ENCODE data around the gene RPS18.
"Not testable (repeated sequence)": the region's sequence is repeated elsewhere in the genome, so short reads cannot be mapped to it uniquely, and the experiment has no call there.

The RPS18 gene

DNA sequence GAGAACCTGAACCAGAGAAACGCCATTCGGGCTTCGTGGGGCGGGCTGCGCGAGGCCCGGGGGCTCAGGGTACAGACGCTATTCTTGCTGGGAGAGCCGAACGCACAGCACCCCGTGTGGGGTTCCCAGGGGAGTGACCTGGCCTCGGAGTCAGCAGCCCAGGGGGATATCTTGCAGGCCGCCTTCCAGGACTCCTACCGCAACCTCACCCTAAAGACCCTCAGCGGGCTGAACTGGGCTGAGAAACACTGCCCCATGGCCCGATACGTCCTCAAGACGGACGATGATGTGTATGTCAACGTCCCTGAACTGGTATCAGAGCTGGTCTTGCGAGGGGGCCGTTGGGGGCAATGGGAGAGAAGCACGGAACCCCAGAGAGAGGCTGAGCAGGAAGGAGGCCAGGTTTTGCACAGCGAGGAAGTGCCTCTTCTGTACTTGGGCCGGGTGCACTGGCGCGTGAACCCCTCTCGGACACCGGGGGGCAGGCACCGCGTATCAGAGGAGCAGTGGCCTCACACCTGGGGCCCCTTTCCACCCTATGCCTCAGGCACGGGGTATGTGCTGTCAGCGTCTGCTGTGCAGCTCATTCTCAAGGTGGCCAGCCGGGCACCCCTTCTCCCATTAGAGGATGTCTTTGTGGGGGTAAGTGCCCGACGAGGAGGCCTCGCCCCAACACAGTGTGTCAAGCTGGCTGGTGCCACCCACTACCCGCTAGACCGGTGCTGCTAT is 6.0 kb downstream of the RPS18 start:
- TF ChIP-seq, protein P1, sequence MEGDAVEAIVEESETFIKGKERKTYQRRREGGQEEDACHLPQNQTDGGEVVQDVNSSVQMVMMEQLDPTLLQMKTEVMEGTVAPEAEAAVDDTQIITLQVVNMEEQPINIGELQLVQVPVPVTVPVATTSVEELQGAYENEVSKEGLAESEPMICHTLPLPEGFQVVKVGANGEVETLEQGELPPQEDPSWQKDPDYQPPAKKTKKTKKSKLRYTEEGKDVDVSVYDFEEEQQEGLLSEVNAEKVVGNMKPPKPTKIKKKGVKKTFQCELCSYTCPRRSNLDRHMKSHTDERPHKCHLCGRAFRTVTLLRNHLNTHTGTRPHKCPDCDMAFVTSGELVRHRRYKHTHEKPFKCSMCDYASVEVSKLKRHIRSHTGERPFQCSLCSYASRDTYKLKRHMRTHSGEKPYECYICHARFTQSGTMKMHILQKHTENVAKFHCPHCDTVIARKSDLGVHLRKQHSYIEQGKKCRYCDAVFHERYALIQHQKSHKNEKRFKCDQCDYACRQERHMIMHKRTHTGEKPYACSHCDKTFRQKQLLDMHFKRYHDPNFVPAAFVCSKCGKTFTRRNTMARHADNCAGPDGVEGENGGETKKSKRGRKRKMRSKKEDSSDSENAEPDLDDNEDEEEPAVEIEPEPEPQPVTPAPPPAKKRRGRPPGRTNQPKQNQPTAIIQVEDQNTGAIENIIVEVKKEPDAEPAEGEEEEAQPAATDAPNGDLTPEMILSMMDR (IDR thresholded peaks at IDR 0.05; ENCODE audit: borderline replicate concordance, insufficient read depth, low read depth, low read length): no peak
- peak overlapping the region; percentile 57 for H3K4me3 ChIP-seq (ENCODE audit: low read depth, low read length)

- TF ChIP-seq, protein P1 (IDR thresholded peaks at IDR 0.05; ENCODE audit: borderline replicate concordance, insufficient read depth, low read depth, low read length): no peak
- H3K4me3 ChIP-seq (ENCODE audit: low read depth, low read length): no peak overlapping the region
Observed at GRCh38 chr6:33278392-33278741, 6.5 kb downstream of the RPS18 start.

- no peak overlapping the region for H3K4me3 ChIP-seq (ENCODE audit: low read depth, low read length)
- TF ChIP-seq, protein P1 (IDR thresholded peaks at IDR 0.05; ENCODE audit: borderline replicate concordance, insufficient read depth, low read depth, low read length): no peak
Observed at GRCh38 chr6:33278810-33279209, 6.9 kb downstream of the RPS18 start.

DNA sequence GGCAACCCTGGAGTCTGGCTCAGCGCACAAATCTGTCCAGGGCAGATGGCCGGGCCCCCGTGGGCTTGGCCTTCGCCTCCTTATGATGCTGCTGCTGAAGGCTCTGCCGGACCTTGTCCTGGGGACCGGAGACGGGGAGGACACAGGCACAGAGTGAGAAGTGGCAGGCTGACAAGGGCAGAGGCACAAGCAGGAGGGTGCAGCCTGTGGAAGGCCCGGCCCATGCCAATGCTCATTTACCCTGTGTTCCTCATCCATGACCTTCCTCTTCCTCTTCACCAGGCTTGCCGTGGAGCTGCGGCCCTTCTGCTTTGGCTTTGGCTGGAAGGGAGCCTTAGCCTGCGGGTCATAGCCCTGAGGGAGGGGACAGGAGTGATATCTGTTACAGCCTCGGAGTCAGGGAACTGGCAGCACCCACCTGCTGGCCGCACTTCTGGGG is 7.4 kb downstream of the RPS18 start:
- TF ChIP-seq, protein P1 (IDR thresholded peaks at IDR 0.05; ENCODE audit: borderline replicate concordance, insufficient read depth, low read depth, low read length): no peak
- H3K4me3 ChIP-seq (ENCODE audit: low read depth, low read length): no peak overlapping the region

DNA sequence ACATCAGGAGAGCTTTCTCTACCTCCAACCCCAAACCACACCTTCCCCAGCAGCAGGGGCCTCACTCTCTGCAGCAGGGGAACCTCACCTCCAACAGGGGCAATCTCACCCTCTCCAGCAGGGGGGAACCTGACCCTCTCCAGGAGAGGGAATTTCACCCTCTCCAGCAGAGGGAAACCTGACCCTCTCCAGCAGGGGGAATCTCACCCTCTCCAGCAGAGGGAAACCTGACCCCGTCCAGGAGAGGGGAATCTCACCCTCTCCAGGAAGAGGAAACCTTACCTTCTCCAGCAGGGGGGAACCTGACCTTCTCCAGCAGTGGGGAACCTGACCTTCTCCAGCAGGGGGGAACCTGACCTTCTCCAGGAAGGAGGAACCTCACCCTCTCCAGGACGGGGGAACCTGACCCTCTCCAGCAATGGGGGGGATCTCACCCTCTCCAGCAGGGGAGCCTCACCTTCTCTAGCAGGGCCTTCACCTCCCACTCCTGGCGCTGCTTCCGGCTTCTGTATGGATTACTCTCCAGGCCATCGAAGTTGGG is 8.2 kb downstream of the RPS18 start:
- TF ChIP-seq, protein P1 (IDR thresholded peaks at IDR 0.05; ENCODE audit: borderline replicate concordance, insufficient read depth, low read depth, low read length): peak; percentile 48; the same call in 1 of the 2 replicates

GRCh38 chr6:33280539-33280938 is 8.7 kb downstream of the RPS18 start:
- no peak overlapping the region for H3K4me3 ChIP-seq (ENCODE audit: low read depth, low read length)
- TF ChIP-seq, protein P1 (IDR thresholded peaks at IDR 0.05; ENCODE audit: borderline replicate concordance, insufficient read depth, low read depth, low read length): no peak

More for the DNA sequence above, 8.2 kb downstream of the RPS18 start:
- no peak overlapping the region for H3K4me3 ChIP-seq (ENCODE audit: low read depth, low read length)

GRCh38 chr6:33285214-33285613 is 13.3 kb downstream of the RPS18 start:
- not testable (repeated sequence) for H3K4me3 ChIP-seq (ENCODE audit: low read depth, low read length)

All from GM12875 (cell line).